ENCODE results near the gene GPR33. TPM values are rescaled to one million over a fixed set of nuclear protein-coding genes. Genes with fewer than 3 reads are reported as not detected.

The GPR33 gene
- under 1 TPM in 1 of 8 experiments, not detected in 7; 0.62 TPM for total RNA-seq

GRCh38 chr14:31487886-31488285 is at the start of gene GPR33:
Gene GPR33, minus strand, starts transcription at chr14:31488039. Its CDS starts 4,074 bp downstream, at chr14:31483965.
- ATAC-seq (replicated peaks in 6 of 8) = no peak
- 0 to 100% (median 40%) methylated on average over 1 of the region's 1 CpG; no CpG with 5 or more reads in 3 of the 10 experiments for WGBS, 10 experiments
- in situ Hi-C loops (cut with MboI; ENCODE audit: low pct_unique_long_range_greater_than_20kb in 2 of 9, low sequenced_read_pairs in 9 of 9, unreplicated experiment in 9 of 9) = no loop called here
- H3K27ac ChIP-seq = no peak within 1 kb of the TSS
- H3K4me3 ChIP-seq = no peak within 1 kb of the TSS
- no peaks in the 10 kb centered on the region for H3K4me1 ChIP-seq (replicated peaks in 1 of 2)

DNA sequence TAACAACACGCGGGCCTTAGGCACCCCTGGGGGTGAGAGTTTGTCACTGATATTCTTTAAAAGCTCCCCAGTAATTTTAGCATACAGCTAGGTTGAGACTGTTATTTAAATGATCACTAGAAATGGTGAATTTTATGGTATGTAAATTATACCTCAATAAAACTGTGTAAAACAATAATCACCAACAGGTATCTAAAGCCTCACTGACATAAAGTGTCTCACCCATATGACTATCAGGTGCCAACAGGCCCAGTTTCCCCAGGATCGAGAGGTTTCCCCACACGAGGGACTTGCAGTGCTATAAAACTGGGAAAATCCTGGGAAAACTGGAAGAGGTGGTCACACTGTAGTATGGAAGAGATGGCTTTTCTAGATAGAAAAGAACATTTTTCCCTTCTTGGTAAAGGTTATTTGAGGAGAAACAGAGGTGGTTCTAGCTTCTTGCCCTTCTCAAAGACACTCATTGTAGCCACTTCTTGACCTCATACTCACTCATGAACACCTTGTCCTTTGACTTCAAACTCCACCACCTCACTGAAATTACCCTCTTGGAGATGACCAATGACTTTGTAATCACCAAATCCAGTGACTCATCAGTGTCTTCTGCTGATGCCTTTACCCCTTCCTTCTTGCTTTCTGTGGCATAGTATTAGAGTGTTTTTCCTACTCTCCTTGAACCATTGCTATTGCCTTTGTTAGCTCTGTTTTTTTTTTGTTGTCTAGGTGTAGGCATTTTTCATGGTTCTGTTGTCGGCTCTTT is 48.5 kb upstream of the GPR33 start:
- WGBS, 10 experiments = 9 to 97% (median 86%) methylated on average over 1 to 5 of the region's 5 CpGs
- in situ Hi-C loops (cut with MboI; ENCODE audit: low pct_unique_long_range_greater_than_20kb in 2 of 9, low sequenced_read_pairs in 9 of 9, unreplicated experiment in 9 of 9) = no loop called here
- no peaks in the 10 kb centered on the region for H3K4me1 ChIP-seq (replicated peaks in 1 of 2)
- no peak for ATAC-seq (replicated peaks in 6 of 8)
- H3K27ac ChIP-seq = no peak overlapping the region
- H3K4me3 ChIP-seq = no peak overlapping the region

DNA sequence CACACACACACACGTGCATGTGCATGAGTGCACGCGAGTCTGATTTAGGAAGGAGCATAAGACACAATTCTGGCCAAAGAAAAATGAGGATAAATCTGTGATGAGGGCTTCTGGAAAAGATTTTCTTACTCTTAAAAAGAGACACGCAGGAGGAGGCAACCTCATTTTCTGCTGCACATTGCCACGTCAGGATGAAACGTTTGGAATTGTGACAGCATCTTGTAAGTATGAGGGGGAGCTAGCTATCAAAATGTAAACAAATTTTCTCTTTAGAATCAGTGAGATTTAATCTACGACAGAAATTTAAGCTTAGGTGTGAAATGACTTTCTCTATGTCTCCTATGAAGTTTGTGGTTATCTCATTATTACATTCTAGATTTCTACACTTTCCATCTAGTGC is 42.3 kb upstream of the GPR33 start:
- Histone ChIP-seq H3K27ac (no peak overlapping the region), H3K4me3 (no peak overlapping the region), H3K4me1 (replicated peaks in 1 of 2) (no peaks in the 10 kb centered on the region)
- no peak for ATAC-seq (replicated peaks in 6 of 8)
- in situ Hi-C loops (cut with MboI; ENCODE audit: low pct_unique_long_range_greater_than_20kb in 2 of 9, low sequenced_read_pairs in 9 of 9, unreplicated experiment in 9 of 9) = no loop called here
- WGBS, 10 experiments = 16 to 95% (median 60%) methylated on average over 3 to 7 of the region's 7 CpGs

DNA sequence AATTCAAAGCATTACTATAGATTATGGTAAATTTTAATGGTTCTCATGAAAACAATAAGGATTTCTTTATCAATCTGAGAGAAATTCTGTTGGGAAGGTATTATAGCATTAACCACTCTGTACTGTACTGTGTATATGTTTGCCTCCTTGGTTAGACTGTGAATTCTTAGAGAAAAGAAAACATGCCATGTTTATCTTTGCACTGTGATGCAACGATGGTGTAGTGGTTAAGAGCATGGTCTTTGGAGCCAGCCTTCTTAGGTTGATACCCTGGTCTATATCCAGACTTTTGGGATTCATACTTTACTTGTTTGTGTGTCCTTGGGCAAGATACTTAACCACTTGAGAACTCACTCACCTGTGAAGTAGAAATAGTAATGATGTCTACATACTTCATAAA is 41.2 kb upstream of the GPR33 start:
- no peak overlapping the region for H3K27ac ChIP-seq
- WGBS, 10 experiments = 29 to 100% (median 85%) methylated on average over 1 of the region's 1 CpG; no CpG with 5 or more reads in 4 of the 10 experiments
- ATAC-seq (replicated peaks in 6 of 8) = no peak
- in situ Hi-C loops (cut with MboI; ENCODE audit: low pct_unique_long_range_greater_than_20kb in 2 of 9, low sequenced_read_pairs in 9 of 9, unreplicated experiment in 9 of 9) = no loop called here
- H3K4me3 ChIP-seq = no peak overlapping the region
- no peaks in the 10 kb centered on the region for H3K4me1 ChIP-seq (replicated peaks in 1 of 2)

GRCh38 chr14:31527546-31527945 is 39.7 kb upstream of the GPR33 start:
- H3K4me3 ChIP-seq = no peak overlapping the region
- WGBS, 10 experiments = 50% methylated on average over 2 of the region's 8 CpGs; no CpG with 5 or more reads in 9 of the 10 experiments
- ATAC-seq (replicated peaks in 6 of 8) = no peak
- in situ Hi-C loops (cut with MboI; ENCODE audit: low pct_unique_long_range_greater_than_20kb in 2 of 9, low sequenced_read_pairs in 9 of 9, unreplicated experiment in 9 of 9) = no loop called here
- no peaks in the 10 kb centered on the region for H3K4me1 ChIP-seq (replicated peaks in 1 of 2)
- H3K27ac ChIP-seq = no peak overlapping the region

- H3K27ac ChIP-seq = no peak overlapping the region
- no peaks in the 10 kb centered on the region for H3K4me1 ChIP-seq (replicated peaks in 1 of 2)
- in situ Hi-C loops (cut with MboI; ENCODE audit: low pct_unique_long_range_greater_than_20kb in 2 of 9, low sequenced_read_pairs in 9 of 9, unreplicated experiment in 9 of 9) = no loop called here
- no peak for ATAC-seq (replicated peaks in 6 of 8)
- no peak overlapping the region for H3K4me3 ChIP-seq
- WGBS, 10 experiments = 40 to 96% methylated on average over 1 to 5 of the region's 33 CpGs; no CpG with 5 or more reads in 8 of the 10 experiments
These were observed 39.2 kb upstream of the GPR33 start for GRCh38 chr14:31527087-31527486.

DNA sequence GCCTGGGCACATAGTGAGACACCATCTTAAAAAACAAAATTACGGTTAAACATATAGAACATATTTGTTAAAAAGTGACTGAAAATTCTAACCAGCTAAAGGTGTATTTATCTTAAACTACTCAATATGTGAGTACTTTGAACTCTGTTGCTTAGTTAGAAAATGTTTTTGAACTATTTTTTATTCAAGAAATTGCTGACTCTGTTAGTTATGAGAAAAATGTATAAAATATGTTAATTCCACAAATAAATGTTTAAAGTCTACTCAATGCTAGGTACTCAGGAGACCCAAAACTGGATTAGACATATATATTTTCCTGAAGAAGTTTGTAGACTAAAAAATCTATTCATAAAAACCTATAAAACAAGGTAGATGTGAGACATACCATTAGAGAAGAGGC is 23.0 kb upstream of the GPR33 start:
- 20 to 100% (median 95%) methylated on average over 1 of the region's 1 CpG; no CpG with 5 or more reads in 2 of the 10 experiments for WGBS, 10 experiments
- ATAC-seq (replicated peaks in 6 of 8) = no peak
- in situ Hi-C loops (cut with MboI; ENCODE audit: low pct_unique_long_range_greater_than_20kb in 2 of 9, low sequenced_read_pairs in 9 of 9, unreplicated experiment in 9 of 9) = loop anchor here in 5 of 9 experiments (25.0 kb wide), 3 partner anchors 401 to 751 kb away; no protein-coding TSS in a partner anchor
- Histone ChIP-seq H3K27ac (no peak overlapping the region), H3K4me1 (replicated peaks in 1 of 2) (no peaks in the 10 kb centered on the region), H3K4me3 (no peak overlapping the region)

- no peak for ATAC-seq (replicated peaks in 6 of 8)
- in situ Hi-C loops (cut with MboI; ENCODE audit: low pct_unique_long_range_greater_than_20kb in 2 of 9, low sequenced_read_pairs in 9 of 9, unreplicated experiment in 9 of 9) = loop anchor here in 5 of 9 experiments (25.0 kb wide), 3 partner anchors 402 to 752 kb away; no protein-coding TSS in a partner anchor
- Histone ChIP-seq H3K4me3 (no peak overlapping the region), H3K27ac (no peak overlapping the region), H3K4me1 (replicated peaks in 1 of 2) (no peaks in the 10 kb centered on the region)
These were observed 22.4 kb upstream of the GPR33 start for GRCh38 chr14:31510222-31510621.

- no peaks in the 10 kb centered on the region for H3K4me1 ChIP-seq (replicated peaks in 1 of 2)
- in situ Hi-C loops (cut with MboI; ENCODE audit: low pct_unique_long_range_greater_than_20kb in 2 of 9, low sequenced_read_pairs in 9 of 9, unreplicated experiment in 9 of 9) = loop anchor here in 5 of 9 experiments (25.0 kb wide), 3 partner anchors 404 to 754 kb away; no protein-coding TSS in a partner anchor
- H3K4me3 ChIP-seq = no peak overlapping the region
- H3K27ac ChIP-seq = no peak overlapping the region
- no peak for ATAC-seq (replicated peaks in 6 of 8)
- 54 to 93% (median 70%) methylated on average over 1 to 4 of the region's 5 CpGs for WGBS, 10 experiments
These were observed 20.3 kb upstream of the GPR33 start for GRCh38 chr14:31508135-31508534.

- H3K27ac ChIP-seq = no peak overlapping the region
- in situ Hi-C loops (cut with MboI; ENCODE audit: low pct_unique_long_range_greater_than_20kb in 2 of 9, low sequenced_read_pairs in 9 of 9, unreplicated experiment in 9 of 9) = loop anchor here in 5 of 9 experiments (25.0 kb wide), 3 partner anchors 407 to 757 kb away; no protein-coding TSS in a partner anchor
- H3K4me1 ChIP-seq (replicated peaks in 1 of 2) = no peaks in the 10 kb centered on the region
- 0 to 100% (median 100%) methylated on average over 1 of the region's 1 CpG; no CpG with 5 or more reads in 6 of the 10 experiments for WGBS, 10 experiments
- H3K4me3 ChIP-seq = no peak overlapping the region
- ATAC-seq (replicated peaks in 6 of 8) = peak in 1 of 8 experiments; percentile 39
These were observed 17.6 kb upstream of the GPR33 start for GRCh38 chr14:31505411-31505810.

GRCh38 chr14:31501870-31502269 is 14.0 kb upstream of the GPR33 start:
- WGBS, 10 experiments = 0 to 89% (median 59%) methylated on average over 1 to 2 of the region's 2 CpGs; no CpG with 5 or more reads in 3 of the 10 experiments
- Histone ChIP-seq H3K4me1 (replicated peaks in 1 of 2) (no peaks in the 10 kb centered on the region), H3K4me3 (no peak overlapping the region), H3K27ac (no peak overlapping the region)
- no peak for ATAC-seq (replicated peaks in 6 of 8)
- in situ Hi-C loops (cut with MboI; ENCODE audit: low pct_unique_long_range_greater_than_20kb in 2 of 9, low sequenced_read_pairs in 9 of 9, unreplicated experiment in 9 of 9) = loop anchor here in 5 of 9 experiments (25.0 kb wide), 3 partner anchors 410 to 760 kb away; no protein-coding TSS in a partner anchor

- ATAC-seq (replicated peaks in 6 of 8) = no peak
- WGBS, 10 experiments = 33 to 100% (median 80%) methylated on average over 1 to 6 of the region's 8 CpGs; no CpG with 5 or more reads in 1 of the 10 experiments
- in situ Hi-C loops (cut with MboI; ENCODE audit: low pct_unique_long_range_greater_than_20kb in 2 of 9, low sequenced_read_pairs in 9 of 9, unreplicated experiment in 9 of 9) = no loop called here
- H3K4me3 ChIP-seq = no peak overlapping the region
- H3K4me1 ChIP-seq (replicated peaks in 1 of 2) = no peaks in the 10 kb centered on the region
- no peak overlapping the region for H3K27ac ChIP-seq
These were observed 5.1 kb upstream of the GPR33 start for GRCh38 chr14:31492759-31493498.

DNA sequence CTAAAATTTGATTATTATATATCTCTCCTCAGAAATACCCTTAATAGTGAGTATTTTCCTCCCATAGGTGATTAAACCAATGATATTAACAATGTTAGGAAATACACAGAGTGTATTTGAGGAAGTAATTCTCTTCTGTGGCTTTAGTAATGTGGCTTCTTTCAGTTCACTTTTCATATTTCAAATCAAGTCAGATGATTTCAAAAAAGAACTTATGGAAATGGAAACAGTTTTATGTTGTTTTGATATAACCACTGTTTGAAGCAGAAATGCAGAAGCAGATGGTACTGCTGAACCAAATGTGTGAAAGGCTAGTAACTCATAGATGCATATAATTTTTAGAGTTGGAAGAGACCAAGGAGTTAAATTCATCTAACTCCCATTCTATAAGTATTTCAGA is 1.9 kb upstream of the GPR33 start:
- ATAC-seq (replicated peaks in 6 of 8) = no peak
- H3K27ac ChIP-seq = no peak overlapping the region

More for the DNA sequence above, 1.9 kb upstream of the GPR33 start:
- Histone ChIP-seq H3K4me1 (replicated peaks in 1 of 2) (no peaks in the 10 kb centered on the region), H3K4me3 (no peak overlapping the region)
- in situ Hi-C loops (cut with MboI; ENCODE audit: low pct_unique_long_range_greater_than_20kb in 2 of 9, low sequenced_read_pairs in 9 of 9, unreplicated experiment in 9 of 9) = no loop called here
